Activated CD4-positive, alpha-beta T cell treated with anti-CD3 and anti-CD28 coated beads for 36 hours (primary cell): ENCODE data around the gene HS2ST1. TPM values are rescaled to one million over a fixed set of nuclear protein-coding genes. Genes with fewer than 3 reads are reported as not detected.

Experiments
- ATAC-seq: fragments of 200-7000 bp; cut with Tn5 transposase; one replicate; pipeline ENCODE4 v1.10.0; 2021; ENCODE audit warnings: mild to moderate bottlenecking, moderate library complexity
- CTCF ChIA-PET: fragments of 350-600 bp; sonication (Branson Sonifier 250); formaldehyde crosslinking; loops from one replicate; lab custom pipeline; 2021; ENCODE audit warnings: antibody characterized with exemption; lab: Charles Lee
- POLR2A ChIA-PET: fragments of 350-600 bp; sonication (Branson Sonifier 250); formaldehyde crosslinking; loops from one replicate; lab custom pipeline; 2021; ENCODE audit warnings: antibody characterized with exemption, inconsistent platforms; lab: Charles Lee
- DNase-seq: peaks from one replicate; pipeline ENCODE4 v3.0.0-alpha.2; 2020
- H3K27ac Mint-ChIP-seq: one replicate; pipeline ENCODE4 v1.8.0; 2021; ENCODE audit warnings: mixed read lengths
- H3K27me3 Mint-ChIP-seq: one replicate; pipeline ENCODE4 v1.8.0; 2021; ENCODE audit warnings: mixed read lengths
- H3K36me3 Mint-ChIP-seq: one replicate; pipeline ENCODE4 v1.8.0; 2021; ENCODE audit warnings: low read depth, mixed read lengths
- H3K4me1 Mint-ChIP-seq: one replicate; pipeline ENCODE4 v1.8.0; 2021; ENCODE audit warnings: mixed read lengths
- H3K4me3 Mint-ChIP-seq: one replicate; pipeline ENCODE4 v1.8.0; 2021; ENCODE audit warnings: mild to moderate bottlenecking, moderate library complexity, mixed read lengths
- H3K9me3 Mint-ChIP-seq: one replicate; pipeline ENCODE4 v1.8.0; 2021; ENCODE audit warnings: low read depth, mixed read lengths
- intact Hi-C, 2 experiments: fragments of 100-400 bp; cut with DNase I in 1 of 2; cut with micrococcal nuclease in 1 of 2; formaldehyde crosslinking; loops; one replicate each; pipeline versions ENCODE4 v1.14.2 to v1.15.1; 2022 to 2024; cut with DNase I, micrococcal nuclease
- total RNA-seq, 2 experiments: library from RNA; stranded (reverse); gene quantifications; one replicate each; pipeline ENCODE4 v1.2.3, GENCODE V29; 2021

Gene HS2ST1
- total RNA-seq, 2 experiments from 2014 or later, result 21.3 to 22.2 TPM

GRCh38 chr1:87146986-87147385 is 232.6 kb downstream of the HS2ST1 start:
- Mint-ChIP-seq H3K9me3 (no peaks in the 10 kb centered on the region), H3K4me1 (peaks cover 9% of the 10 kb centered on the region), H3K4me3 (no peak overlapping the region), H3K27me3 (peaks cover 37% of the 10 kb centered on the region), H3K36me3 (no peaks in the 10 kb centered on the region), H3K27ac (no peak overlapping the region)
- intact Hi-C loops, result no loop called here
- ChIA-PET POLR2A (no interaction called here), CTCF (no interaction called here)
- DNase-seq (no peak), ATAC-seq (no peak)

GRCh38 chr1:87147851-87148250 is 233.4 kb downstream of the HS2ST1 start:
- H3K9me3 Mint-ChIP-seq, result no peaks in the 10 kb centered on the region
- H3K4me1 Mint-ChIP-seq, result peaks cover 15% of the 10 kb centered on the region
- H3K36me3 Mint-ChIP-seq, result no peaks in the 10 kb centered on the region
- ATAC-seq (no peak), DNase-seq (no peak)
- H3K27me3 Mint-ChIP-seq, result peaks cover 40% of the 10 kb centered on the region
- ChIA-PET CTCF (no interaction called here), POLR2A (no interaction called here)
- H3K4me3 Mint-ChIP-seq, result no peak overlapping the region
- intact Hi-C loops, result no loop called here
- H3K27ac Mint-ChIP-seq, result no peak overlapping the region

- POLR2A ChIA-PET, result no interaction called here
- CTCF ChIA-PET, result no interaction called here
- Mint-ChIP-seq H3K27ac (no peak overlapping the region), H3K4me1 (peaks cover 15% of the 10 kb centered on the region), H3K27me3 (peaks cover 44% of the 10 kb centered on the region), H3K4me3 (no peak overlapping the region), H3K36me3 (no peaks in the 10 kb centered on the region), H3K9me3 (no peaks in the 10 kb centered on the region)
- ATAC-seq, result no peak
- intact Hi-C loops, result no loop called here
- DNase-seq, result no peak
Observed at GRCh38 chr1:87148661-87149060, 234.2 kb downstream of the HS2ST1 start.

- POLR2A ChIA-PET, result no interaction called here
- intact Hi-C loops, result loop anchor here (5.0 kb wide), 3 partner anchors 123 to 253 kb away; no protein-coding TSS in a partner anchor
- no peak overlapping the region for H3K27ac Mint-ChIP-seq
- CTCF ChIA-PET, result interaction anchor here (0.7 to 1.1 kb wide), 2 partner anchors 14 to 15 kb away, joined by 3 to 4 read pairs; no protein-coding TSS in a partner anchor
- no peak overlapping the region for H3K4me3 Mint-ChIP-seq
- H3K9me3 Mint-ChIP-seq, result no peaks in the 10 kb centered on the region
- H3K4me1 Mint-ChIP-seq, result peaks cover 15% of the 10 kb centered on the region
- no peaks in the 10 kb centered on the region for H3K36me3 Mint-ChIP-seq
- H3K27me3 Mint-ChIP-seq, result peaks cover 48% of the 10 kb centered on the region
- DNase-seq (no peak), ATAC-seq (no peak)
Observed at GRCh38 chr1:87149241-87150041, 235.0 kb downstream of the HS2ST1 start.

- H3K27me3 Mint-ChIP-seq, result peaks cover 50% of the 10 kb centered on the region
- intact Hi-C loops, result loop anchor here (5.0 kb wide), 3 partner anchors 122 to 252 kb away; no protein-coding TSS in a partner anchor
- H3K36me3 Mint-ChIP-seq, result no peaks in the 10 kb centered on the region
- H3K4me1 Mint-ChIP-seq, result peaks cover 15% of the 10 kb centered on the region
- no peak for ATAC-seq
- ChIA-PET CTCF (interaction anchor here (1.1 kb wide), 1 partner anchor 16 kb away, joined by 4 read pairs; no protein-coding TSS in a partner anchor), POLR2A (no interaction called here)
- H3K9me3 Mint-ChIP-seq, result no peaks in the 10 kb centered on the region
- H3K27ac Mint-ChIP-seq, result no peak overlapping the region
- DNase-seq, result no peak
- no peak overlapping the region for H3K4me3 Mint-ChIP-seq
Observed at GRCh38 chr1:87150143-87150542, 235.7 kb downstream of the HS2ST1 start.

GRCh38 chr1:87151500-87152421 is 237.3 kb downstream of the HS2ST1 start:
- DNase-seq (peak; percentile 69), ATAC-seq (peak; percentile 74)
- Mint-ChIP-seq H3K4me1 (peaks cover 15% of the 10 kb centered on the region), H3K27me3 (peaks cover 48% of the 10 kb centered on the region), H3K4me3 (peak overlapping the region; percentile 61), H3K9me3 (no peaks in the 10 kb centered on the region), H3K27ac (peak overlapping the region; percentile 48), H3K36me3 (no peaks in the 10 kb centered on the region)
- CTCF ChIA-PET, result interaction anchor here (0.8 to 1.0 kb wide), 2 partner anchors 22 to 175 kb away, joined by 3 to 4 read pairs; no protein-coding TSS in a partner anchor
- intact Hi-C loops, result loop anchor here (5.0 kb wide), 3 partner anchors 121 to 251 kb away; no protein-coding TSS in a partner anchor
- POLR2A ChIA-PET, result no interaction called here

- Mint-ChIP-seq H3K36me3 (no peaks in the 10 kb centered on the region), H3K27ac (no peak overlapping the region), H3K4me1 (peaks cover 15% of the 10 kb centered on the region), H3K9me3 (no peaks in the 10 kb centered on the region), H3K4me3 (no peak overlapping the region), H3K27me3 (peaks cover 36% of the 10 kb centered on the region)
- DNase-seq (no peak), ATAC-seq (no peak)
- ChIA-PET CTCF (interaction anchor here (1.6 kb wide), 1 partner anchor 34 kb away, joined by 3 read pairs; no protein-coding TSS in a partner anchor), POLR2A (interaction anchor here (0.7 kb wide), 2 partner anchors 19 to 1704 kb away, joined by 3 to 4 read pairs; no protein-coding TSS in a partner anchor)
- intact Hi-C loops, result loop anchor here (5.0 kb wide), 3 partner anchors 118 to 248 kb away; no protein-coding TSS in a partner anchor
Observed at GRCh38 chr1:87154384-87154783, 239.9 kb downstream of the HS2ST1 start.

GRCh38 chr1:87155170-87155569 is 240.7 kb downstream of the HS2ST1 start:
- no peak overlapping the region for H3K4me3 Mint-ChIP-seq
- no peaks in the 10 kb centered on the region for H3K36me3 Mint-ChIP-seq
- H3K27ac Mint-ChIP-seq, result no peak overlapping the region
- H3K27me3 Mint-ChIP-seq, result peaks cover 30% of the 10 kb centered on the region
- intact Hi-C loops, result no loop called here
- H3K4me1 Mint-ChIP-seq, result peaks cover 15% of the 10 kb centered on the region
- DNase-seq (no peak), ATAC-seq (no peak)
- ChIA-PET CTCF (interaction anchor here (1.6 kb wide), 1 partner anchor 34 kb away, joined by 3 read pairs; no protein-coding TSS in a partner anchor), POLR2A (no interaction called here)
- H3K9me3 Mint-ChIP-seq, result no peaks in the 10 kb centered on the region

GRCh38 chr1:87155648-87156047 is 241.2 kb downstream of the HS2ST1 start:
- no peak for DNase-seq

GRCh38 chr1:87156124-87156523 is 241.7 kb downstream of the HS2ST1 start:
- Mint-ChIP-seq H3K4me1 (peaks cover 14% of the 10 kb centered on the region), H3K4me3 (no peak overlapping the region), H3K27me3 (peaks cover 25% of the 10 kb centered on the region), H3K27ac (no peak overlapping the region), H3K9me3 (no peaks in the 10 kb centered on the region), H3K36me3 (no peaks in the 10 kb centered on the region)
- ChIA-PET POLR2A (no interaction called here), CTCF (no interaction called here)
- ATAC-seq, result no peak
- no peak for DNase-seq
- intact Hi-C loops, result no loop called here

More at GRCh38 chr1:87155648-87156047, 241.2 kb downstream of the HS2ST1 start:
- ChIA-PET POLR2A (no interaction called here), CTCF (no interaction called here)
- Mint-ChIP-seq H3K27me3 (peaks cover 29% of the 10 kb centered on the region), H3K4me1 (peaks cover 15% of the 10 kb centered on the region), H3K4me3 (no peak overlapping the region), H3K36me3 (no peaks in the 10 kb centered on the region), H3K27ac (no peak overlapping the region), H3K9me3 (no peaks in the 10 kb centered on the region)
- ATAC-seq, result no peak
- intact Hi-C loops, result no loop called here

GRCh38 chr1:87159378-87159915 is 245.0 kb downstream of the HS2ST1 start:
- POLR2A ChIA-PET, result no interaction called here
- Mint-ChIP-seq H3K27ac (no peak overlapping the region), H3K27me3 (peaks cover 14% of the 10 kb centered on the region), H3K9me3 (no peaks in the 10 kb centered on the region), H3K4me1 (no peaks in the 10 kb centered on the region), H3K4me3 (no peak overlapping the region), H3K36me3 (no peaks in the 10 kb centered on the region)
- CTCF ChIA-PET, result interaction anchor here (0.6 kb wide), 2 partner anchors 93 to 135 kb away, joined by 3 read pairs; no protein-coding TSS in a partner anchor
- intact Hi-C loops, result no loop called here
- DNase-seq (no peak), ATAC-seq (no peak)
